Dedifferentiated amniotic fluid mesenchymal stem cell (primary cell): ENCODE measurements around the gene DCAF15.

Experiments used
- DNase-seq: peaks from one replicate; pipeline ENCODE4 v3.0.0-alpha.2; 2016; ENCODE audit errors: extremely low spot score

Gene DCAF15

GRCh38 chr19:13995017-13995728 lies 42.9 kb downstream of the DCAF15 start:
- no peak for DNase-seq

- DNase-seq, result no peak
These were observed 43.8 kb downstream of the DCAF15 start for GRCh38 chr19:13995878-13996765.

GRCh38 chr19:13996928-13997630 lies 44.8 kb downstream of the DCAF15 start:
- DNase-seq, result no peak

- DNase-seq, result no peak
These were observed 45.3 kb downstream of the DCAF15 start for GRCh38 chr19:13997631-13997962.

GRCh38 chr19:13998426-13998825 lies 46.1 kb downstream of the DCAF15 start:
- no peak for DNase-seq

GRCh38 chr19:13999085-13999484 lies 46.8 kb downstream of the DCAF15 start:
- no peak for DNase-seq

GRCh38 chr19:14000691-14001375 lies 48.5 kb downstream of the DCAF15 start:
- DNase-seq, result no peak

GRCh38 chr19:14002571-14003250 lies 50.4 kb downstream of the DCAF15 start:
- DNase-seq, result no peak

GRCh38 chr19:14003251-14004055 lies 51.1 kb downstream of the DCAF15 start:
- DNase-seq, result no peak

- no peak for DNase-seq
These were observed 52.5 kb downstream of the DCAF15 start for GRCh38 chr19:14004619-14005348.

- peak; percentile 65 for DNase-seq
These were observed 53.2 kb downstream of the DCAF15 start for GRCh38 chr19:14005349-14006084.

GRCh38 chr19:14006085-14006765 lies 53.9 kb downstream of the DCAF15 start, which contains the start of gene RFX1:
Gene RFX1, minus strand, starts transcription at chr19:14006320. Its CDS starts 12,477 bp downstream, at chr19:13993843.
- peak; percentile 100 for DNase-seq

GRCh38 chr19:14006766-14007562 lies 54.7 kb downstream of the DCAF15 start:
- no peak for DNase-seq
